B cell (primary cell): ENCODE measurements around the gene SNRNP27.

Experiments
- CTCF ChIP-seq: fragments of 200-600 bp; IDR thresholded peaks from one replicate; pipeline ENCODE4 v1.8.0; 2022; ENCODE audit warnings: antibody characterized with exemption, mild to moderate bottlenecking
- EZH2 ChIP-seq: IDR thresholded peaks from 2 replicates; pipeline ENCODE4 v1.6.1; 2012; ENCODE audit warnings: borderline replicate concordance, low read depth, mild to moderate bottlenecking, moderate library complexity, low read length; ENCODE audit not compliant: insufficient read depth, poor library complexity, severe bottlenecking

- TF ChIP-seq CTCF (no peak), EZH2 (no peak)
Measured at GRCh38 chr2:69917852-69918251, 24.1 kb downstream of the SNRNP27 start.
